ENCODE data around the gene PLEKHA1. TPM values are rescaled to one million over a fixed set of nuclear protein-coding genes. Genes with fewer than 3 reads are reported as not detected.

Gene PLEKHA1
- total RNA-seq, 1 donor from 2014 or later, result 28.7 TPM

- no peaks in the 10 kb centered on the region for H3K27me3 ChIP-seq
- no peaks in the 10 kb centered on the region for H3K36me3 ChIP-seq
- H3K4me3 ChIP-seq, result no peak overlapping the region
- TF ChIP-seq POLR2A (IDR thresholded peaks at IDR 0.05) (no peak), POLR2AphosphoS5 (IDR thresholded peaks at IDR 0.05; ENCODE audit: insufficient read depth in 1 of 2, low read depth in 1 of 2) (no peak), CTCF (IDR thresholded peaks at IDR 0.05) (no peak)
- DNase-seq (ENCODE audit: extremely low spot score in 2 of 2), result no peak
- intact Hi-C loops (cut with DNase I), result loop anchor here (10.0 kb wide), 1 partner anchor 95 kb away; the partner anchor contains the start of gene DMBT1
- H3K9me3 ChIP-seq, result no peaks in the 10 kb centered on the region
- peak overlapping the region; percentile 86 for H3K27ac ChIP-seq
- H3K4me1 ChIP-seq, result peaks cover 25% of the 10 kb centered on the region
Measured at GRCh38 chr10:122469848-122470247, 95.3 kb downstream of the PLEKHA1 start.

- Histone ChIP-seq H3K9me3 (no peaks in the 10 kb centered on the region), H3K4me3 (no peak overlapping the region), H3K36me3 (no peaks in the 10 kb centered on the region), H3K4me1 (peaks cover 43% of the 10 kb centered on the region), H3K27me3 (no peaks in the 10 kb centered on the region), H3K27ac (no peak overlapping the region)
- DNase-seq (ENCODE audit: extremely low spot score in 2 of 2), result no peak
- intact Hi-C loops (cut with DNase I), result no loop called here
- TF ChIP-seq POLR2A (IDR thresholded peaks at IDR 0.05) (no peak), POLR2AphosphoS5 (IDR thresholded peaks at IDR 0.05; ENCODE audit: insufficient read depth in 1 of 2, low read depth in 1 of 2) (no peak), CTCF (IDR thresholded peaks at IDR 0.05) (no peak)
Measured at GRCh38 chr10:122471531-122472177, 97.1 kb downstream of the PLEKHA1 start.

- Histone ChIP-seq H3K9me3 (no peaks in the 10 kb centered on the region), H3K4me1 (peaks cover 44% of the 10 kb centered on the region), H3K27me3 (no peaks in the 10 kb centered on the region), H3K27ac (no peak overlapping the region), H3K36me3 (no peaks in the 10 kb centered on the region), H3K4me3 (no peak overlapping the region)
- intact Hi-C loops (cut with DNase I), result no loop called here
- TF ChIP-seq POLR2AphosphoS5 (IDR thresholded peaks at IDR 0.05; ENCODE audit: insufficient read depth in 1 of 2, low read depth in 1 of 2) (no peak), POLR2A (IDR thresholded peaks at IDR 0.05) (no peak), CTCF (IDR thresholded peaks at IDR 0.05) (no peak)
- DNase-seq (ENCODE audit: extremely low spot score in 2 of 2), result no peak
Measured at GRCh38 chr10:122473116-122473515, 98.6 kb downstream of the PLEKHA1 start.

- DNase-seq (ENCODE audit: extremely low spot score in 2 of 2), result no peak
- Histone ChIP-seq H3K27me3 (no peaks in the 10 kb centered on the region), H3K4me3 (no peak overlapping the region), H3K27ac (peak overlapping the region; percentile 56), H3K9me3 (no peaks in the 10 kb centered on the region), H3K4me1 (peaks cover 41% of the 10 kb centered on the region), H3K36me3 (no peaks in the 10 kb centered on the region)
- intact Hi-C loops (cut with DNase I), result no loop called here
- TF ChIP-seq CTCF (IDR thresholded peaks at IDR 0.05) (no peak), POLR2A (IDR thresholded peaks at IDR 0.05) (no peak), POLR2AphosphoS5 (IDR thresholded peaks at IDR 0.05; ENCODE audit: insufficient read depth in 1 of 2, low read depth in 1 of 2) (no peak)
Measured at GRCh38 chr10:122474131-122474818, 99.8 kb downstream of the PLEKHA1 start.

- no peaks in the 10 kb centered on the region for H3K36me3 ChIP-seq
- peak overlapping the region in 1 of 2 donors; percentile 9 for H3K4me3 ChIP-seq
- TF ChIP-seq POLR2AphosphoS5 (IDR thresholded peaks at IDR 0.05; ENCODE audit: insufficient read depth in 1 of 2, low read depth in 1 of 2), result peak in 1 of 2 donors; percentile 60
- no peak for TF ChIP-seq CTCF (IDR thresholded peaks at IDR 0.05)
- H3K9me3 ChIP-seq, result no peaks in the 10 kb centered on the region
- peak overlapping the region; percentile 56 for H3K27ac ChIP-seq
- H3K4me1 ChIP-seq, result peaks cover 38% of the 10 kb centered on the region
- DNase-seq (ENCODE audit: extremely low spot score in 2 of 2), result no peak
- H3K27me3 ChIP-seq, result no peaks in the 10 kb centered on the region
- intact Hi-C loops (cut with DNase I), result no loop called here
Measured at GRCh38 chr10:122475100-122475499, 100.6 kb downstream of the PLEKHA1 start.
